HepG2 (cell line): ENCODE data around the gene SCAPER. TPM values are rescaled to one million over a fixed set of nuclear protein-coding genes. Genes with fewer than 3 reads are reported as not detected.

ENCODE experiments used
- CCAR2 ChIP-seq: fragments of 200-400 bp; formaldehyde crosslinking; optimal IDR thresholded peaks from 2 replicates; pipeline ENCODE3; 2018; ENCODE audit warnings: low read depth, mild to moderate bottlenecking, low read length, moderate library complexity
- DZIP1 ChIP-seq: sonication (generic); formaldehyde crosslinking; IDR thresholded peaks from 2 replicates; pipeline ENCODE4 v1.5.0; 2020; ENCODE audit warnings: mild to moderate bottlenecking, missing genetic modification reagents
- HNF1B ChIP-seq: sonication (generic); formaldehyde crosslinking; IDR thresholded peaks from 2 replicates; pipeline ENCODE4 v1.5.1; 2020; ENCODE audit warnings: mild to moderate bottlenecking, moderate library complexity, missing genetic modification reagents
- IRX3 ChIP-seq: sonication (generic); formaldehyde crosslinking; IDR thresholded peaks from 2 replicates; pipeline ENCODE4 v1.8.1; 2023; ENCODE audit warnings: mild to moderate bottlenecking, low read depth, missing genetic modification reagents, borderline replicate concordance
- KLF12 ChIP-seq: sonication (generic); formaldehyde crosslinking; IDR thresholded peaks from 2 replicates; pipeline ENCODE4 v1.4.0; 2020; ENCODE audit warnings: missing genetic modification reagents, borderline replicate concordance
- MED1 ChIP-seq: sonication (generic); formaldehyde crosslinking; IDR thresholded peaks from 2 replicates; pipeline ENCODE4 v1.4.0; 2020; ENCODE audit warnings: missing genetic modification reagents
- MEF2D ChIP-seq: sonication (generic); formaldehyde crosslinking; IDR thresholded peaks from 2 replicates; pipeline ENCODE4 v1.5.1; 2020; ENCODE audit warnings: mild to moderate bottlenecking, missing genetic modification reagents
- MTF2 ChIP-seq: sonication (generic); formaldehyde crosslinking; IDR thresholded peaks from 2 replicates; pipeline ENCODE4 v1.5.0; 2020; ENCODE audit warnings: missing genetic modification reagents, borderline replicate concordance
- PRMT3 ChIP-seq: sonication (generic); formaldehyde crosslinking; IDR thresholded peaks from 2 replicates; pipeline ENCODE4 v1.8.1; 2022; ENCODE audit warnings: low read depth, mild to moderate bottlenecking, moderate library complexity, missing genetic modification reagents, borderline replicate concordance
- TSC22D2 ChIP-seq: sonication (generic); formaldehyde crosslinking; IDR thresholded peaks from 2 replicates; pipeline ENCODE4 v1.5.1; 2020; ENCODE audit warnings: missing genetic modification reagents, mild to moderate bottlenecking, borderline replicate concordance
- YEATS2 ChIP-seq: sonication (generic); formaldehyde crosslinking; IDR thresholded peaks from 2 replicates; pipeline ENCODE4 v1.4.0; 2020; ENCODE audit warnings: missing genetic modification reagents, borderline replicate concordance
- ZNF275 ChIP-seq: sonication (generic); formaldehyde crosslinking; IDR thresholded peaks from 2 replicates; pipeline ENCODE4 v1.8.0; 2022; ENCODE audit warnings: missing genetic modification reagents, mild to moderate bottlenecking, inconsistent platforms, borderline replicate concordance
- ZNF556 ChIP-seq: sonication (generic); formaldehyde crosslinking; IDR thresholded peaks from 2 replicates; pipeline ENCODE4 v1.4.0; 2020; ENCODE audit warnings: mild to moderate bottlenecking, missing genetic modification reagents, borderline replicate concordance
- ZNF691 ChIP-seq: sonication (generic); formaldehyde crosslinking; IDR thresholded peaks from 2 replicates; pipeline ENCODE4 v1.4.0; 2020; ENCODE audit warnings: missing genetic modification reagents, low read depth, mild to moderate bottlenecking, borderline replicate concordance
- ZNF704 ChIP-seq: sonication (generic); formaldehyde crosslinking; IDR thresholded peaks from 2 replicates; pipeline ENCODE4 v1.8.1; 2023; ENCODE audit warnings: mild to moderate bottlenecking, inconsistent platforms, moderate library complexity, missing genetic modification reagents, borderline replicate concordance
- ZNF775 ChIP-seq: sonication (generic); formaldehyde crosslinking; IDR thresholded peaks from 2 replicates; pipeline ENCODE4 v1.4.0; 2020; ENCODE audit warnings: missing genetic modification reagents, mild to moderate bottlenecking, moderate library complexity, borderline replicate concordance
- ZSCAN20 ChIP-seq: sonication (generic); formaldehyde crosslinking; IDR thresholded peaks from 2 replicates; pipeline ENCODE4 v1.4.0; 2020; ENCODE audit warnings: missing genetic modification reagents, mild to moderate bottlenecking, borderline replicate concordance
- polyA plus RNA-seq, 8 experiments: library from polyadenylated mRNA; depleted of rRNA in 3 of 8; stranded (reverse) in 7 of 8; unstranded in 1 of 8; fragments of >200 nt; fragmentation: Illumina TruSeq in 4 of 8; extraction: Trizol in 4 of 8; gene quantifications; 2 replicates each; pipeline versions ENCODE4 v1.2.1 to v1.2.3, GENCODE V29; 2011 to 2016; ENCODE audit warnings: low read depth in 4 of 8, missing spikeins in 1 of 8, mixed read lengths in 1 of 8; ENCODE audit not compliant: insufficient read depth in 1 of 8
- total RNA-seq, 5 experiments: library from RNA; depleted of rRNA; stranded (reverse); fragments of >200 nt; fragmentation: Illumina TruSeq; extraction: Trizol; gene quantifications; 2 replicates each; pipeline ENCODE4 v1.2.3, GENCODE V29; 2016; ENCODE audit warnings: low read depth in 1 of 5

SCAPER gene
- total and polyA plus RNA-seq, 2 of the 13 experiments (the other 11 are each of a cell fraction or from before 2014, with no cell fraction given), result 4.3 to 10.5 TPM

- TF ChIP-seq MEF2D (CRISPR knock-in tag) (0 out of 2 replicates have a peak, but pooled peaks have one; percentile 39), ZNF704 (peak; percentile 97), ZNF556 (CRISPR knock-in tag) (peak; percentile 47; the same call in 1 of the 2 replicates), ZNF775 (CRISPR knock-in tag) (0 out of 2 replicates have a peak, but pooled peaks have one; percentile 26), IRX3 (CRISPR knock-in tag) (peak; percentile 84; the same call in 1 of the 2 replicates), YEATS2 (CRISPR knock-in tag) (peak; percentile 42; the same call in 1 of the 2 replicates), ZNF275 (CRISPR knock-in tag) (peak; percentile 81), MTF2 (CRISPR knock-in tag) (peak; percentile 69; the same call in 1 of the 2 replicates), MED1 (peak; percentile 11; the same call in 1 of the 2 replicates), KLF12 (CRISPR knock-in tag) (peak; percentile 94), PRMT3 (peak; percentile 15; the same call in 1 of the 2 replicates), TSC22D2 (peak; percentile 4; the same call in 1 of the 2 replicates), CCAR2 (no peak), ZSCAN20 (peak; percentile 83), ZNF691 (CRISPR knock-in tag) (peak; percentile 66; the same call in 1 of the 2 replicates), DZIP1 (CRISPR knock-in tag) (0 out of 2 replicates have a peak, but pooled peaks have one; percentile 49), HNF1B (CRISPR knock-in tag) (0 out of 2 replicates have a peak, but pooled peaks have one; percentile 18)
Measured at GRCh38 chr15:76337696-76338485, 567.2 kb downstream of the SCAPER start (continued).
